ENCODE data around the gene ICE2. TPM values are rescaled to one million over a fixed set of nuclear protein-coding genes. Genes with fewer than 3 reads are reported as not detected.

The ICE2 gene
- total RNA-seq, 1 donor from 2014 or later: 85.1 TPM

DNA sequence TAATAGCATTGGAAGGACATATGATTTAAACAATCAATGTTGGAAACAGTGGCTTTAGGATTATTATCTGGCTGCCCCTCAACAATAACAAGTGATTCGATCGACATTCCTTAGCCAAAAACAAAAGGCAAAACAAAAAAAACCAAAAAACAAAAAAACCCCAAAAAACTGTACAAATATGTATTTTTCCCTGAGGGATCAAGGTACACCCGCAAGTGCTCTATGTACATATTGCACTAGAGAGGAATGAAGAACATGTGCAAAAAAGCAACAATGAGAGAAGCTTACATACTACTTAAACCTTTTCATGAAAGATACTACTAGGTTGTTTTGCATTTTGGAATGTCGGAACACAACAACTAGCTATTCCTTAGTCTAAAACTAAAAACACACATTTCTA is 14.2 kb upstream of the ICE2 start:
- Mint-ChIP-seq H3K27me3 (no peaks in the 10 kb centered on the region), H3K36me3 (ENCODE audit: insufficient read depth) (peaks cover 4% of the 10 kb centered on the region), H3K4me3 (ENCODE audit: low read depth) (no peak overlapping the region), H3K9me3 (ENCODE audit: low read depth) (no peaks in the 10 kb centered on the region), H3K27ac (no peak overlapping the region), H3K4me1 (ENCODE audit: low read depth) (peaks cover 4% of the 10 kb centered on the region)
- DNase-seq (ENCODE audit: low spot score, unreplicated experiment): no peak
- TF ChIP-seq, protein P1, sequence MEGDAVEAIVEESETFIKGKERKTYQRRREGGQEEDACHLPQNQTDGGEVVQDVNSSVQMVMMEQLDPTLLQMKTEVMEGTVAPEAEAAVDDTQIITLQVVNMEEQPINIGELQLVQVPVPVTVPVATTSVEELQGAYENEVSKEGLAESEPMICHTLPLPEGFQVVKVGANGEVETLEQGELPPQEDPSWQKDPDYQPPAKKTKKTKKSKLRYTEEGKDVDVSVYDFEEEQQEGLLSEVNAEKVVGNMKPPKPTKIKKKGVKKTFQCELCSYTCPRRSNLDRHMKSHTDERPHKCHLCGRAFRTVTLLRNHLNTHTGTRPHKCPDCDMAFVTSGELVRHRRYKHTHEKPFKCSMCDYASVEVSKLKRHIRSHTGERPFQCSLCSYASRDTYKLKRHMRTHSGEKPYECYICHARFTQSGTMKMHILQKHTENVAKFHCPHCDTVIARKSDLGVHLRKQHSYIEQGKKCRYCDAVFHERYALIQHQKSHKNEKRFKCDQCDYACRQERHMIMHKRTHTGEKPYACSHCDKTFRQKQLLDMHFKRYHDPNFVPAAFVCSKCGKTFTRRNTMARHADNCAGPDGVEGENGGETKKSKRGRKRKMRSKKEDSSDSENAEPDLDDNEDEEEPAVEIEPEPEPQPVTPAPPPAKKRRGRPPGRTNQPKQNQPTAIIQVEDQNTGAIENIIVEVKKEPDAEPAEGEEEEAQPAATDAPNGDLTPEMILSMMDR (IDR thresholded peaks at IDR 0.05; ENCODE audit: unreplicated experiment): no peak

- no peaks in the 10 kb centered on the region for H3K36me3 Mint-ChIP-seq (ENCODE audit: insufficient read depth)
- no peak for DNase-seq (ENCODE audit: low spot score, unreplicated experiment)
- H3K4me3 Mint-ChIP-seq (ENCODE audit: low read depth): no peak overlapping the region
- TF ChIP-seq, protein P1 (IDR thresholded peaks at IDR 0.05; ENCODE audit: unreplicated experiment): no peak
- no peaks in the 10 kb centered on the region for H3K4me1 Mint-ChIP-seq (ENCODE audit: low read depth)
- H3K9me3 Mint-ChIP-seq (ENCODE audit: low read depth): no peaks in the 10 kb centered on the region
- no peaks in the 10 kb centered on the region for H3K27me3 Mint-ChIP-seq
- H3K27ac Mint-ChIP-seq: no peak overlapping the region
Observed at GRCh38 chr15:60486742-60487141, 7.8 kb upstream of the ICE2 start.

DNA sequence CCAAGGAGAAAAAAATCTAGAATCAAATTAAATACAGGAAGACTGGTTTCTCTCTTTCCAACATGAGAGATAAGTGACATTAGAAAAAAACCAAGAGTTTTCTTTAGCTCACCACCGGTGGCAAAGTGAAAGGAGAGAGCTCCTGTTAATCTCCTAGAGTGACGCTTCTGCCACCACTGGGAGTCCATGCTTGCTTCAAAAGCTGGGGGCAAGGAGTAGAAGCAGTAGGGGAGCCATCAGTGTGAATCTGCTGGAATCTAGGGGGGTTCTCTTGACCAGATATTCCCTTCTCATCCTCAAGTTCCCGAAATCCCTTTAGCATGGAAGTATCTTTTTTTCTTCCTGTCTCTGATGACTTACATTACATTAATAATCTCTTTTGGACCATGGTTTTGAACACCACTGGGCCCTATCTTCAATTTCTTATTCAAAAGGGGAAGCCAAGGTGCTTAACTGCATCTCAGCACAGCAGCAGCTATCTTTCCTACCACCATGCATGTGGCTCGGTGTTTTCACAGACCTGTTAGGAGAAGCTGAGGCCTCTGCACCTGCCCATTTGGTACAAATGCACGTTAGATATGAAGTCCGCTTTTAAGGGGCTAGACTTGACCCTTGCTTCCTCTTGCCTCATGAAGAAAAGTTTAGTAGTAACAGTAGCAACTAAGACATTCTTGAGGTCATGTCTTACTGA is 6.6 kb upstream of the ICE2 start:
- no peaks in the 10 kb centered on the region for H3K36me3 Mint-ChIP-seq (ENCODE audit: insufficient read depth)
- H3K27me3 Mint-ChIP-seq: no peaks in the 10 kb centered on the region
- no peaks in the 10 kb centered on the region for H3K9me3 Mint-ChIP-seq (ENCODE audit: low read depth)
- no peaks in the 10 kb centered on the region for H3K4me1 Mint-ChIP-seq (ENCODE audit: low read depth)
- TF ChIP-seq, protein P1 (IDR thresholded peaks at IDR 0.05; ENCODE audit: unreplicated experiment): no peak
- H3K27ac Mint-ChIP-seq: no peak overlapping the region
- no peak for DNase-seq (ENCODE audit: low spot score, unreplicated experiment)
- H3K4me3 Mint-ChIP-seq (ENCODE audit: low read depth): no peak overlapping the region

DNA sequence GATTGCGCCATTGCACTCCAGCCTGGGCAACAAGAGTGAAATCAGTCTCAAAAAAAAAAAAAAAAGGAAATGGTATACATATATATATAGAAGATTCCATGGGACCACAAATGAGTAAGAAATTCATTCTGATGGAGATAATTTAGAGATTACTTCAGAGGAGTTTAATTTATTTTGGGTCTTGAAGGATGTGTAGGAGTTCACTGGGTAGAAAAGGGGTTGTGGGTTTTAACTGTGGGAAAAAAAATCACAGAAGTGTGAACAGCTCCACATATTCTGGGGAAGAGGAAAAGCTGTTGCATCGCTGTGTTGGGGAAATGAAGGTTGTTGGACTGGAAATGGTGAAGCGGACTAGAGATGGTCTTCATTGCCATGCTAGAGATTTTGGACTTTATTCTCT is 4.1 kb upstream of the ICE2 start:
- peaks cover 7% of the 10 kb centered on the region for H3K4me1 Mint-ChIP-seq (ENCODE audit: low read depth)
- H3K27me3 Mint-ChIP-seq: no peaks in the 10 kb centered on the region
- H3K4me3 Mint-ChIP-seq (ENCODE audit: low read depth): no peak overlapping the region
- no peaks in the 10 kb centered on the region for H3K9me3 Mint-ChIP-seq (ENCODE audit: low read depth)
- no peak for DNase-seq (ENCODE audit: low spot score, unreplicated experiment)
- H3K36me3 Mint-ChIP-seq (ENCODE audit: insufficient read depth): no peaks in the 10 kb centered on the region
- TF ChIP-seq, protein P1 (IDR thresholded peaks at IDR 0.05; ENCODE audit: unreplicated experiment): no peak
- no peak overlapping the region for H3K27ac Mint-ChIP-seq

DNA sequence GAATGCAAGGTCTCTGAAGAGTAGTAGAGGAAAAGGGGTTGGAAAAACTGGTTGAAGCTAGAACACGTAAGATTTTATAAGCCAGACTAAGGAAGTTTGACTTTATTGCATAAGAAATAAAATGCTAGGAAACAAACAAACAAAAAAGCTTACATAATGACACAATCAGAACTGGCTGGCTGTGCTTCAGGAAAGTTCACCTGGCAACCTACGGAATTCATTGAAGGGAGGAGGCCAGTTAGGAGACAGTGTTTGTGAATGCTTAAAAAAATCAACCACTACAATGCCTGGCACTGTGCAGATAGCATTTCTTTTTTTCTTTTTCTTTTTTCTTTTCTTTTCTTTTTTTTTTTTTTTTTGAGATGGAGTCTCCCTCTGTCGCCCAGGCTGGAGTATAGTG is 1.9 kb upstream of the ICE2 start:
- no peak for DNase-seq (ENCODE audit: low spot score, unreplicated experiment)
- H3K27me3 Mint-ChIP-seq: no peaks in the 10 kb centered on the region
- H3K36me3 Mint-ChIP-seq (ENCODE audit: insufficient read depth): no peaks in the 10 kb centered on the region
- TF ChIP-seq, protein P1 (IDR thresholded peaks at IDR 0.05; ENCODE audit: unreplicated experiment): no peak
- no peak overlapping the region for H3K27ac Mint-ChIP-seq
- peaks cover 23% of the 10 kb centered on the region for H3K4me1 Mint-ChIP-seq (ENCODE audit: low read depth)
- H3K9me3 Mint-ChIP-seq (ENCODE audit: low read depth): no peaks in the 10 kb centered on the region
- no peak overlapping the region for H3K4me3 Mint-ChIP-seq (ENCODE audit: low read depth)

Measured in progenitor cell of endocrine pancreas (in vitro differentiated cells).